Pancreas (tissue), 10 donors: ENCODE data around the gene BRMS1. TPM values are rescaled to one million over a fixed set of nuclear protein-coding genes. Genes with fewer than 3 reads are reported as not detected.

Experiments used
- ATAC-seq, 4 donors: fragments of 200-7000 bp; cut with Tn5 transposase; one replicate each; pipeline versions ENCODE4 v1.8.0 to v1.9.1; 2020; ENCODE audit warnings: mild to moderate bottlenecking in 4 of 4, moderate library complexity in 4 of 4
- DNase-seq, 6 donors: peaks; one replicate each; pipeline ENCODE4 v3.0.0-alpha.2; 2020
- FAIRE-seq: peaks from 2 replicates; lab custom pipeline; 2012; peaks lifted over from hg19 to GRCh38; lab: Jason Lieb, UNC
- H3K27ac ChIP-seq, 4 donors: fragments of 200-600 bp; sonication (generic); 1 replicate in 3 of 4; 2 replicates in 1 of 4; pipeline versions ENCODE4 v1.5.0 to v1.8.0; 2020
- H3K27me3 ChIP-seq, 4 donors: fragments of 200-600 bp; one replicate each; pipeline ENCODE4 v1.8.0; 2021
- H3K36me3 ChIP-seq, 3 donors: fragments of 200-600 bp; sonication (generic) in 1 of 3; one replicate each; pipeline versions ENCODE4 v1.5.0 to v1.8.0; 2020 to 2021
- H3K4me1 ChIP-seq, 3 donors: fragments of 200-600 bp; one replicate each; pipeline ENCODE4 v1.8.0; 2021
- H3K4me3 ChIP-seq, 4 donors: fragments of 200-600 bp; sonication (generic) in 2 of 4; one replicate each; pipeline versions ENCODE4 v1.5.0 to v1.8.0; 2020 to 2021
- H3K9me3 ChIP-seq, 4 donors: fragments of 200-600 bp; one replicate each; pipeline ENCODE4 v1.8.0; 2021
- WGBS, 2 donors: extraction: QIAGEN DNeasy Blood & Tissue Kit; methylation state at CpG; one replicate each; pipeline ENCODE4 v1.1.7; 2013; 5-methylcytosine and 5-hydroxymethylcytosine counted together
- intact Hi-C, 3 donors: fragments of 100-400 bp; cut with DNase I; formaldehyde crosslinking; loops; one replicate each; pipeline versions ENCODE4 v1.11.1 to v1.14.2; 2022
- polyA plus RNA-seq, 2 donors: library from polyadenylated mRNA; stranded (reverse); fragments of 200-250 nt; gene quantifications; one replicate each; pipeline ENCODE4 v1.2.3, GENCODE V29; 2013
- total RNA-seq, 6 donors: library from RNA; stranded (reverse); fragmentation: NEBNext Ultra II Directional in 4 of 6; extraction: Animal tissue kit (Norgen Biotek cat#: 25700) in 4 of 6; gene quantifications; one replicate each; pipeline versions ENCODE4 v1.2.1 to v1.2.4, GENCODE V29; 2021 to 2023
- TF ChIP-seq, protein P1 (sequence below), 4 donors: fragments of 200-600 bp; sonication (generic) in 3 of 4; IDR thresholded peaks; one replicate each; pipeline versions ENCODE4 v1.5.0 to v1.8.0; 2021; ENCODE audit warnings: antibody characterized with exemption in 4 of 4
- donor health status: healthy with polysubstance abuse.
- donor health status: DM: no; HTN: no; CAD: no; lungs with moderate emphysema.
- donor health status: DM: no; HTN: no; CAD: no.
- donor health status: control.
- donor health status: control.
- donor health status: Bipolar disorder and iron deficiency.
- donor health status: DM: yes; HTN: yes; CAD: no.
- donor health status: DM: no; HTN: no; CAD: no.
- donor health status: DM: no; HTN: no; CAD: no.
- donor health status: DM: yes; HTN: yes; CAD: no.

Gene BRMS1
- total and polyA plus RNA-seq, 8 donors = 14.3 to 65.0 (median 21.2) TPM

DNA sequence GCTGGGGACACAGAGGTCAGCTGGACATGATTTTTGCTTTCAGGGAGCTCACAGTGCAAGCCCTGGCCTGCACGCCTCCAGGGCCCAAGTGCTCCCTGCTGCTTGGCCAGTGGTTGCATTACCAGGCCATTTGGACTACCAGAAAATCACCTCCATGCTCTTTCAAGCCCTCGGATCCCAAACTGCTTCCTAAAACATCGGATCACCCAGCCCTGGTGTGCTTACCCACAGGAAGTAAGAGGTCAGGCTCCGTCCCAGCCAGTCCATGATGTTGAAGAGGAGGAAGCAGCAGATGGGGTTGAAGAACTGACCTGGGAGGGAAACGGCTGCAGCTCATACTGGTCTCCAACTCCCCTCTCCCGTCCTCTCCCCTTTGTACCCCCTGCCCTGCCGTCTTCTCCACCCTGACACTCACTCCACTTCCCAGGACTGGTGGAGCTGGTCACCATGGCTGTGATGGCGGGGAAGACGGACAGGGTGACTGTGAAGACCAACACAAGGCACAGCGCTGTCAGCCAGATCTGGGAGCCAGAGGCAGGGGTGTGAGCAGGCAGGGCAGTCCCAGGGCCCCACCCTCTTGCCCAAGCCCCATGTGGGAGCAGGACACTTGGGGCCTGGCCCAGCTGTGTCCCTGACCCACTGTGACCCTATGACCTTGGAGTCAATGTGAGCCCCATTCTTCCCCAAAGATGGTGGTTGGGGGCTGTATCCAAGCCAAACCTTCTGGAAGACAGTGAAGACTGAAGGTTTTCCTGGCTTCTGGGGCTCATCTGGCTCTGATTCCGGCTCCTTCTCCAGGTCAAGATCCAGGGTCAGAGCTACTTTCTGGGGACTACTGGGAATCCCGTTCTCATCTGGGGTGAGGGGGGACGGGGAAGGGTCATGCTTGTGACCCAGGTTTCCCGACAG is 21.1 kb upstream of the BRMS1 start:
- intact Hi-C loops = no loop called here
- H3K27me3 ChIP-seq = no peaks in the 10 kb centered on the region
- no peak overlapping the region for H3K4me3 ChIP-seq
- no peak for ATAC-seq
- WGBS, 2 donors = 88 to 90% methylated on average over 14 of the region's 14 CpGs
- H3K9me3 ChIP-seq = no peaks in the 10 kb centered on the region
- no peaks in the 10 kb centered on the region for H3K36me3 ChIP-seq
- no peak for FAIRE-seq
- no peak overlapping the region for H3K27ac ChIP-seq
- TF ChIP-seq, protein P1, sequence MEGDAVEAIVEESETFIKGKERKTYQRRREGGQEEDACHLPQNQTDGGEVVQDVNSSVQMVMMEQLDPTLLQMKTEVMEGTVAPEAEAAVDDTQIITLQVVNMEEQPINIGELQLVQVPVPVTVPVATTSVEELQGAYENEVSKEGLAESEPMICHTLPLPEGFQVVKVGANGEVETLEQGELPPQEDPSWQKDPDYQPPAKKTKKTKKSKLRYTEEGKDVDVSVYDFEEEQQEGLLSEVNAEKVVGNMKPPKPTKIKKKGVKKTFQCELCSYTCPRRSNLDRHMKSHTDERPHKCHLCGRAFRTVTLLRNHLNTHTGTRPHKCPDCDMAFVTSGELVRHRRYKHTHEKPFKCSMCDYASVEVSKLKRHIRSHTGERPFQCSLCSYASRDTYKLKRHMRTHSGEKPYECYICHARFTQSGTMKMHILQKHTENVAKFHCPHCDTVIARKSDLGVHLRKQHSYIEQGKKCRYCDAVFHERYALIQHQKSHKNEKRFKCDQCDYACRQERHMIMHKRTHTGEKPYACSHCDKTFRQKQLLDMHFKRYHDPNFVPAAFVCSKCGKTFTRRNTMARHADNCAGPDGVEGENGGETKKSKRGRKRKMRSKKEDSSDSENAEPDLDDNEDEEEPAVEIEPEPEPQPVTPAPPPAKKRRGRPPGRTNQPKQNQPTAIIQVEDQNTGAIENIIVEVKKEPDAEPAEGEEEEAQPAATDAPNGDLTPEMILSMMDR (IDR thresholded peaks at IDR 0.05) = no peak
- no peaks in the 10 kb centered on the region for H3K4me1 ChIP-seq
- peak in 2 of 6 donors; percentile 22 to 56 for DNase-seq

DNA sequence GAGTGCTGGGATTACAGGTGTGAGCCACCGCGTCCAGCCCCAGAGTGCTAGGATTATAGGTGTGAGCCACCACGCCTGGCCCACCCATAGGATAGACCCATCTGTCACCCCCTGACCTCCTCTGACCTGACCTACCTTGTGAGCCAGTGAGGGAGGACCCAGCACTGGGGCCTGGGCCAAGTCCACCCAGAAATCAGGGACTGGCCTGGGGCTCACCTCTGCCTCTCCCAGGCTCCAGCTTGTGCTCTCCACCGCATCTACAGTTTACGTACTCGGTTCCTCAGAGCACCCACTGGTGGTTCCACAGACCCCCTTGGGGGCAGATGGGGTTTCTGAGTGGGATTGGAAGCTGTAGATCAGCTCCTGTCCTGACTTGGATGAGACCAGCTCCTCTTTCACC is 20.3 kb upstream of the BRMS1 start:
- no peaks in the 10 kb centered on the region for H3K4me1 ChIP-seq
- no peak overlapping the region for H3K27ac ChIP-seq
- H3K4me3 ChIP-seq = no peak overlapping the region
- TF ChIP-seq, protein P1 (IDR thresholded peaks at IDR 0.05) = no peak
- H3K27me3 ChIP-seq = no peaks in the 10 kb centered on the region
- DNase-seq = peak in 1 of 6 donors; percentile 14
- 93 to 96% methylated on average over 6 of the region's 6 CpGs for WGBS, 2 donors
- FAIRE-seq = no peak
- no peaks in the 10 kb centered on the region for H3K9me3 ChIP-seq
- ATAC-seq = no peak
- H3K36me3 ChIP-seq = no peaks in the 10 kb centered on the region
- intact Hi-C loops = no loop called here

DNA sequence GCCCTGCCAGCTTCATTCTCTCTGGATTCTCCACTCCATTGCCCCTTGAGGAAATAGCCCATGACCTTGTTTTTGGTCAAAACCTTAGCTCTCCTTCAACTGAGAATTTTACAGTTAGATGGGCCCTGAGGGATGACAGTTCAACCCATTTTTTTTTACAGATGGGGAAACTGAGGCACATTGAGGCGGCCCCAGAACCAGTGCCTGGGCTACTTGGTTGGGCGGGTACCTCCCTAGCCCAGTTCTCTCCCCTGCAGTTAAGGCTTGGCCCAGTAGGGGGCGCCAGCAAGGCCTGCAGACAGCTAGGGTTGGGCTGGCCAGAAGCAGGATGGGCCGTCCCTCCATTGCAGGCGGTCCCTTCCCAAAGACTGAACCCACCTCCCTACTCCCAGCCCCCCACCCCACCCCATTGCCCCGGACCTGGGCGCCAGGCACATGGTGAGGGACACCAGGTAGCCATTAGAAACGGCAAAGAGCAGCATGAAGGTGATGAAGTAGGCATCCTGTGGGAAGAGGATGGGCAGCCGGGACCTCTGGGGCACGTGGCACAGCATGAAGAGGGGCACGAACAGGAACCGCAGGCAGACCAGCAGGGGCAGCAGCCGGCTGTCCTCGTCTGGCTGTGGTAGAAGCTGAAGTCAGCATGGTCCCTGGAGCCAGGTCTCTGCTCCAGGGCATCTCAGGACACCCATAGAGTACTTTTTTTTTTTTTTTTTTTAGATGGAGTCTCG is 19.1 kb upstream of the BRMS1 start:
- FAIRE-seq (no peak), ATAC-seq (peak in 3 of 4 donors; percentile 21 to 56 (median 51)), DNase-seq (peak in 4 of 6 donors; percentile 61 to 79 (median 77))
- Histone ChIP-seq H3K4me3 (no peak overlapping the region), H3K27ac (no peak overlapping the region), H3K4me1 (no peaks in the 10 kb centered on the region), H3K27me3 (no peaks in the 10 kb centered on the region), H3K36me3 (no peaks in the 10 kb centered on the region), H3K9me3 (no peaks in the 10 kb centered on the region)
- intact Hi-C loops = no loop called here
- TF ChIP-seq, protein P1 (IDR thresholded peaks at IDR 0.05) = peak; percentile 36 to 56 (median 48)
- WGBS, 2 donors = 81% methylated on average over 14 to 15 of the region's 15 CpGs

DNA sequence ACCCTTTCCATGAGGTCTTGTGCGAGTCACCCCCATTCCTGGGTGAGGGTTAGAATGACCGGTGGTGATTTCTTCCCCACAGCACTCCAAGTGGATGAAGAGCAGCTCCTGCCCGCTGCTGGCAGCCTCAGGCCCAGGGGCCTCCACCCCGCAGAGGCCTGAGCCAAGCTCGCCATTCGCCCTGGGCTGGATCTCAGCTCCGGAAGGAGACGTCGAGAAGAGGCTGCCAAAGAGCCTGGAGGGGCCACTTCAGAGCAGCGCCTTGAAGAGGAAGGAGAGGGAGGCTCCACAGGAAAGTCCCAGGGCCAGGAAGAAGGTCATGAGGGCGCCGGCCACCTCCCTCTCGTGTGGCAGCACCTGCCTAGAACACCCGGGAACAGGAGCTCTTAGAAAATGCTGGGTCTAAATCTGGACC is 18.3 kb upstream of the BRMS1 start:
- Histone ChIP-seq H3K9me3 (no peaks in the 10 kb centered on the region), H3K27me3 (no peaks in the 10 kb centered on the region), H3K27ac (no peak overlapping the region), H3K4me3 (no peak overlapping the region), H3K36me3 (no peaks in the 10 kb centered on the region), H3K4me1 (no peaks in the 10 kb centered on the region)
- FAIRE-seq (no peak), ATAC-seq (no peak), DNase-seq (peak in 2 of 6 donors; percentile 10 to 44)
- TF ChIP-seq, protein P1 (IDR thresholded peaks at IDR 0.05) = no peak
- 82 to 89% methylated on average over 14 of the region's 14 CpGs for WGBS, 2 donors
- intact Hi-C loops = no loop called here
